Activated naive CD8-positive, alpha-beta T cell treated with anti-CD3 and anti-CD28 coated beads, Interleukin-2, amount 10 ng/mL, durations not matched to agents 7 days and 5 days (primary cell): ENCODE data around the gene MINDY4. TPM values are rescaled to one million over a fixed set of nuclear protein-coding genes. Genes with fewer than 3 reads are reported as not detected.

Source experiments
- ATAC-seq: fragments of 150-1000 bp; cut with Tn5 transposase; one replicate; pipeline ENCODE4 v1.10.0; 2021; ENCODE audit warnings: low read depth, moderate library complexity
- POLR2A ChIA-PET: fragments of 350-600 bp; sonication (Branson Sonifier 250); formaldehyde crosslinking; loops from one replicate; lab custom pipeline; 2021; ENCODE audit warnings: antibody characterized with exemption; lab: Charles Lee
- DNase-seq: peaks from one replicate; pipeline ENCODE4 v3.0.0; 2021
- H3K27ac Mint-ChIP-seq: one replicate; pipeline ENCODE4 v1.8.0; 2022; ENCODE audit warnings: mild to moderate bottlenecking, mixed read lengths
- H3K27me3 Mint-ChIP-seq: one replicate; pipeline ENCODE4 v1.8.0; 2022; ENCODE audit warnings: mild to moderate bottlenecking, moderate library complexity, mixed read lengths
- H3K36me3 Mint-ChIP-seq: one replicate; pipeline ENCODE4 v1.8.0; 2021; ENCODE audit warnings: mild to moderate bottlenecking, mixed read lengths
- H3K4me1 Mint-ChIP-seq: one replicate; pipeline ENCODE4 v1.8.0; 2021; ENCODE audit warnings: mixed read lengths
- H3K4me3 Mint-ChIP-seq: one replicate; pipeline ENCODE4 v1.8.0; 2022; ENCODE audit warnings: mild to moderate bottlenecking, moderate library complexity, mixed read lengths
- H3K9me3 Mint-ChIP-seq: one replicate; pipeline ENCODE4 v1.8.0; 2021; ENCODE audit warnings: mixed read lengths
- total RNA-seq, 2 experiments: library from RNA; stranded (reverse); gene quantifications; one replicate each; pipeline ENCODE4 v1.2.3, GENCODE V29; 2021

Gene MINDY4
- total RNA-seq, 2 experiments from 2014 or later, result 1.1 to 1.6 TPM

DNA sequence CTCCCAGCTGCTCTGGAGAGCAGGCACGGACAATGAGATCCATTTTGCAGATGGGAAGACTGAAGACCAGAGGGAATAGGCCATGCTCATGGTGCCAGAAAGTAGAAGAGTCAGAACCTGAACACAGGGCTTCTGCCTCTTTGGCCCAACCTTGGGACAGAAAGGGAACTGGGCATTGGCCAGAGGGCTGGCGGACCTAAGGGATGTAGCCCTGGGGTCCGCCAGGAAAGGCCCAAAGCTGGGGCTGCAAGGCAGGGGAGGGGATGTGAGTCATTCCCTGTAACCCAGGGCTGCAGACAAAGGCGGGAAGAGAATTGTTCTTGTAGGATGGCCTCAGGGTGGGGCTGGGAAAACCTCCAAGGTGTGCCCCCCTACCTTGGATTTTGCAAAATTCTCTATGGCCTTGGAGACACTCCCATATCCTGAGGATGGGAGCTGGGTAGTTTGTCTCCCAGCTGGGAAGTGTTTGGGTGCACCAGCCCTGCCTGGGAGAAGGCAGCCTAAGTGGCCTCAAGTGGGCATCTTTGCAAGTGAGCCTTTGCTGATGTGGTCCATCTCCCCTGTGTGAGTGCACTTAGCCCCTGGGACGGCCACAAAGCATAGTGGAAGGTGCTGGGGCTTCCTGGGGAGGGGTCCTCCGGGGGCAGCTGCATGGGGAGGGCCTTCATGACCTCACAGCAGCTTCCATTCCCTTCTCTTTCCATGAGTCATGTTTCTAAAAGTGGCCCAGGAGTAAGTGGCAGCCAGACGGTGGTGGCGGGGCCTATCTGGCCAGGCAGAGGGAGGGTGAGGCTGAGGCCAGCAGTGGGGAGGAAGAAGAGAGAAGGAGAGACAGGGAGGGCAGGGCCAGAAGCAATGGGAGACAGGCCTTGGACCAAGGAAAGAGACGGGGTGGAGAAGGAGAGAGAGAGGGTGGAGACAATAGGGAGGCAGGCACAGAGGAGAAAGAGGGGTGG is 149.6 kb downstream of the MINDY4 start:
- H3K4me1 Mint-ChIP-seq, result peaks cover 3% of the 10 kb centered on the region
- no peaks in the 10 kb centered on the region for H3K27me3 Mint-ChIP-seq
- no peak overlapping the region for H3K27ac Mint-ChIP-seq
- DNase-seq (peak; percentile 24), ATAC-seq (no peak)
- POLR2A ChIA-PET, result no interaction called here
- no peaks in the 10 kb centered on the region for H3K9me3 Mint-ChIP-seq
- H3K36me3 Mint-ChIP-seq, result no peaks in the 10 kb centered on the region
- no peak overlapping the region for H3K4me3 Mint-ChIP-seq

DNA sequence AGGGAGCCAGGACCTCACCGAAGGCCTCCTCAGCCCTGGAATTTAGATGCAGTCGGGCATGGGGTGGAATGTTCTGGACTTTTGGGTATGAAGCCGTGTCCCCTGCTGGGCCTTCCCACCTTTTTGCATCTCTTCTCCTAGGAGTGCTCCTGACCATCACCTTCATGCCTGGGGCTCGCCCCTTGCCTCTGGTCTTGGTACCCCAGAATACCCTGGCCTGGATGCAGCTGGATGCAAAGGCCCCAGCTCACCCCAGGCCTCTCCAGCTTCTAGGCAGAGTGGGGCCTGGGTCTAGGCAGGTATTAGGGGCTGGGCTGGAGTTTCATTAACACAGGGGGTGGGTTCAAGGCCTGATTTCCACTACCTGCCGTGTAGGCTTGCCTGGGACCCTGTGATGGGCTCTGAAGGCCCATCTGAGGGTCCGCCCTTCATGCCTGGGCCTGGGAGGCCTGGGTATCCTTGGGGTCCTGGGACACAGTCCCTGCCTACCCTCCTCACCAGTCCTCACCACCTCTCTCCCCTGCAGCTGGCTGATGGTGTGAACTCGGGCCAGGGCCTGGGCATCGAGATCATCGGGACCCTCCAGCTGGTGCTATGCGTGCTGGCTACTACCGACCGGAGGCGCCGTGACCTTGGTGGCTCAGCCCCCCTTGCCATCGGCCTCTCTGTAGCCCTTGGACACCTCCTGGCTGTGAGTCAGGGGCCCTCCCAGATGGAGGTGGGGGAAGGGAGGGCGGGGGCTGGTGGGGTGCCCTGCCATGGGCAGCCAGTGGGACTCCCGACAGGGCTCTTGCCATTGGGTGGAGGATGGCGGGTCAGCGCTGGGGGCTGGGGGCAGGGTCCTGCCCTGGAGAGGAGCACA is 150.6 kb downstream of the MINDY4 start:
- Mint-ChIP-seq H3K4me3 (no peak overlapping the region), H3K9me3 (no peaks in the 10 kb centered on the region), H3K4me1 (peaks cover 3% of the 10 kb centered on the region), H3K36me3 (no peaks in the 10 kb centered on the region), H3K27ac (no peak overlapping the region), H3K27me3 (no peaks in the 10 kb centered on the region)
- POLR2A ChIA-PET, result no interaction called here
- DNase-seq, result peak; percentile 20
- ATAC-seq, result no peak

DNA sequence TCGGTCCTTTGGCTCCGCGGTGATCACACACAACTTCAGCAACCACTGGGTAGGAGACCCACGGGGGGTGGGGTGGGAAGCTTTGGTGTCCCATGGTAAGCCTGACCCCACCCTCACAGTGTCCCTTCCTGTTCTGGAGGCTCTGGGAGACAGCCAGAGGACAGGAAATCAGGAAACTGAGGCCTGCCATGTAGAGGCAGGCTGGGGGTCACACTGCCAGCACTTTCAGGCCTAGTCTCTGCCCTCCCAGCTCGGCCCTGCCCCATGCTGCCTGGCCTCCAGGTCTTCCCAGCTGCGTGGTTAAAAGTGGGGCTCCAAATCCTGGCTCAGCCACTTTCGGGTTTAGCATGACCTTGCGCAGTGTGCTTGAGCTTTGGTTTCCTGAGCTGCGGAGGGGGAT is 151.4 kb downstream of the MINDY4 start:
- Mint-ChIP-seq H3K4me1 (peaks cover 3% of the 10 kb centered on the region), H3K36me3 (no peaks in the 10 kb centered on the region), H3K27me3 (no peaks in the 10 kb centered on the region), H3K9me3 (no peaks in the 10 kb centered on the region), H3K4me3 (no peak overlapping the region), H3K27ac (no peak overlapping the region)
- POLR2A ChIA-PET, result no interaction called here
- ATAC-seq (no peak), DNase-seq (peak; percentile 9)

DNA sequence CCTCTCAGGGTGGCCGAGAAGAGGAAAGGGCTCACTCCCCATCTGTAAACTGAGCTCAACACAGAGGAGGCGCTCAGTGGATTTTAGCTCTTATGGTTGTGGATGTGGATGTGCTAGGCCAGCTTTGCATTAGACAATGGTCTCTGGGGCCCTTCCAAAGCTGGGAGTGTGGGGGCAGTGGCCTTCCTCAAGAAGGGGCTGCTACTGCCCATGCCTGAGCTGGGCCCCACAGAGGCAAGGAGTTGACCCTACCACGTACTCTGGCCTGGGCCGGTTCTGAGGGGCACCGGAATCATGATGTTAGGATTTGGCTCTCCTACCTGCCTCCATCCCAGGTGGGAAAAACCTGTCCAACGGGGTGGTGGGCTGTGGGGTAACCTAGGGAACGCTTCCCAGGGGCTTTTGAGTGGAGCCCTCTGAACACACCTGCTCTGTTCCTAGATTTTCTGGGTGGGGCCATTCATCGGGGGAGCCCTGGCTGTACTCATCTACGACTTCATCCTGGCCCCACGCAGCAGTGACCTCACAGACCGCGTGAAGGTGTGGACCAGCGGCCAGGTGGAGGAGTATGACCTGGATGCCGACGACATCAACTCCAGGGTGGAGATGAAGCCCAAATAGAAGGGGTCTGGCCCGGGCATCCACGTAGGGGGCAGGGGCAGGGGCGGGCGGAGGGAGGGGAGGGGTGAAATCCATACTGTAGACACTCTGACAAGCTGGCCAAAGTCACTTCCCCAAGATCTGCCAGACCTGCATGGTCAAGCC is 152.0 kb downstream of the MINDY4 start:
- H3K9me3 Mint-ChIP-seq, result peaks cover 4% of the 10 kb centered on the region
- H3K36me3 Mint-ChIP-seq, result no peaks in the 10 kb centered on the region
- no peaks in the 10 kb centered on the region for H3K27me3 Mint-ChIP-seq
- no peak overlapping the region for H3K27ac Mint-ChIP-seq
- H3K4me3 Mint-ChIP-seq, result no peak overlapping the region
- ATAC-seq, result no peak
- POLR2A ChIA-PET, result no interaction called here
- DNase-seq, result peak; percentile 24
- peaks cover 3% of the 10 kb centered on the region for H3K4me1 Mint-ChIP-seq

DNA sequence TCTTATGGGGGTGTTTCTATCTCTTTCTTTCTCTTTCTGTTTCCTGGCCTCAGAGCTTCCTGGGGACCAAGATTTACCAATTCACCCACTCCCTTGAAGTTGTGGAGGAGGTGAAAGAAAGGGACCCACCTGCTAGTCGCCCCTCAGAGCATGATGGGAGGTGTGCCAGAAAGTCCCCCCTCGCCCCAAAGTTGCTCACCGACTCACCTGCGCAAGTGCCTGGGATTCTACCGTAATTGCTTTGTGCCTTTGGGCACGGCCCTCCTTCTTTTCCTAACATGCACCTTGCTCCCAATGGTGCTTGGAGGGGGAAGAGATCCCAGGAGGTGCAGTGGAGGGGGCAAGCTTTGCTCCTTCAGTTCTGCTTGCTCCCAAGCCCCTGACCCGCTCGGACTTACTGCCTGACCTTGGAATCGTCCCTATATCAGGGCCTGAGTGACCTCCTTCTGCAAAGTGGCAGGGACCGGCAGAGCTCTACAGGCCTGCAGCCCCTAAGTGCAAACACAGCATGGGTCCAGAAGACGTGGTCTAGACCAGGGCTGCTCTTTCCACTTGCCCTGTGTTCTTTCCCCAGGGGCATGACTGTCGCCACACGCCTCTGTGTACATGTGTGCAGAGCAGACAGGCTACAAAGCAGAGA is 152.7 kb downstream of the MINDY4 start:
- Mint-ChIP-seq H3K27me3 (no peaks in the 10 kb centered on the region), H3K36me3 (no peaks in the 10 kb centered on the region), H3K9me3 (peaks cover 4% of the 10 kb centered on the region), H3K27ac (no peak overlapping the region), H3K4me3 (no peak overlapping the region), H3K4me1 (peaks cover 3% of the 10 kb centered on the region)
- POLR2A ChIA-PET, result no interaction called here
- no peak for ATAC-seq
- DNase-seq, result peak; percentile 10

DNA sequence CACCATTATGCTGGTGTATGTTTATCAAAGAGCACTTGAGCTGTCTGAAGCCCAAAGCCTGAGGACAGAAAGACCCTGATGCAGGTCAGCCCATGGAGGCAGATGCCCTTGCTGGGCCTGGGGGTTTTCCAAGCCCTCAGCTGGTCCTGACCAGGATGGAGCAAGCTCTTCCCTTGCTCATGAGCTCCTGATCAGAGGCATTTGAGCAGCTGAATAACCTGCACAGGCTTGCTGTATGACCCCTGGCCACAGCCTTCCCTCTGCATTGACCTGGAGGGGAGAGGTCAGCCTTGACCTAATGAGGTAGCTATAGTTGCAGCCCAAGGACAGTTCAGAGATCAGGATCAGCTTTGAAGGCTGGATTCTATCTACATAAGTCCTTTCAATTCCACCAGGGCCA is 153.4 kb downstream of the MINDY4 start:
- POLR2A ChIA-PET, result no interaction called here
- ATAC-seq (no peak), DNase-seq (peak; percentile 8)
- peaks cover 2% of the 10 kb centered on the region for H3K27me3 Mint-ChIP-seq
- peaks cover 4% of the 10 kb centered on the region for H3K9me3 Mint-ChIP-seq
- H3K4me1 Mint-ChIP-seq, result peaks cover 3% of the 10 kb centered on the region
- no peak overlapping the region for H3K4me3 Mint-ChIP-seq
- H3K27ac Mint-ChIP-seq, result no peak overlapping the region
- no peaks in the 10 kb centered on the region for H3K36me3 Mint-ChIP-seq

DNA sequence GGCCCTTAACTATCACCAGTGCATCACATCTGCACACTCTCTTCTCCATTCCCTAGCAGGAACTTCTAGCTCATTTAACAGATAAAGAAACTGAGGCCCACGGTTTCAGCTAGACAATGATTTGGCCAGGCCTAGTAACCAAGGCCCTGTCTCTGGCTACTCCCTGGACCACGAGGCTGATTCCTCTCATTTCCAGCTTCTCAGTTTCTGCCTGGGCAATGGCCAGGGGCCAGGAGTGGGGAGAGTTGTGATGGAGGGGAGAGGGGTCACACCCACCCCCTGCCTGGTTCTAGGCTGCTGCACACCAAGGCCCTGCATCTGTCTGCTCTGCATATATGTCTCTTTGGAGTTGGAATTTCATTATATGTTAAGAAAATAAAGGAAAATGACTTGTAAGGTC is 153.9 kb downstream of the MINDY4 start:
- ATAC-seq, result no peak
- no peak for DNase-seq
- peaks cover 3% of the 10 kb centered on the region for H3K4me1 Mint-ChIP-seq
- POLR2A ChIA-PET, result no interaction called here
- peaks cover 2% of the 10 kb centered on the region for H3K27me3 Mint-ChIP-seq
- H3K9me3 Mint-ChIP-seq, result peaks cover 4% of the 10 kb centered on the region
- no peaks in the 10 kb centered on the region for H3K36me3 Mint-ChIP-seq
- no peak overlapping the region for H3K4me3 Mint-ChIP-seq
- no peak overlapping the region for H3K27ac Mint-ChIP-seq

DNA sequence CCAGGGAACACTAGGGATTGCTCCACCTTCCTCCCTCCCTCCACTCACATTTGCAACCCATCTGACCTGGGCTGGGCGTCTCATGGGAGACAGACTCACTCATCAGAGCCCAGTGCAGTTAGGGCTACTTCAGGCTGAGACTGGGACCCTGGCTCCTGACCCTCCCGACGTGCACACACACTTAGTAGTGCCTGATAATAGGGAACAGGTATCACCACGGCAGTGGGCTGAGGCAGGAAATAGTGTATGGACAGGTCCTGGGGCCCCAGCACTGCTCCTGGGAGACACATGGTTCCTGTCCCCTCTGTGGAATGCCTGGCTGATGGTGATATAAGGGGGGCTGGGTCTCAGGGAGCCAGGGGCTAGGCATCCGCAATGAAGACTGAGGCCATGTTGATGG is 154.7 kb downstream of the MINDY4 start:
- POLR2A ChIA-PET, result no interaction called here
- no peak for ATAC-seq
- H3K36me3 Mint-ChIP-seq, result no peaks in the 10 kb centered on the region
- no peak overlapping the region for H3K27ac Mint-ChIP-seq
- H3K4me1 Mint-ChIP-seq, result peaks cover 3% of the 10 kb centered on the region
- no peak overlapping the region for H3K4me3 Mint-ChIP-seq
- H3K27me3 Mint-ChIP-seq, result peaks cover 2% of the 10 kb centered on the region
- DNase-seq, result peak; percentile 4
- peaks cover 4% of the 10 kb centered on the region for H3K9me3 Mint-ChIP-seq

DNA sequence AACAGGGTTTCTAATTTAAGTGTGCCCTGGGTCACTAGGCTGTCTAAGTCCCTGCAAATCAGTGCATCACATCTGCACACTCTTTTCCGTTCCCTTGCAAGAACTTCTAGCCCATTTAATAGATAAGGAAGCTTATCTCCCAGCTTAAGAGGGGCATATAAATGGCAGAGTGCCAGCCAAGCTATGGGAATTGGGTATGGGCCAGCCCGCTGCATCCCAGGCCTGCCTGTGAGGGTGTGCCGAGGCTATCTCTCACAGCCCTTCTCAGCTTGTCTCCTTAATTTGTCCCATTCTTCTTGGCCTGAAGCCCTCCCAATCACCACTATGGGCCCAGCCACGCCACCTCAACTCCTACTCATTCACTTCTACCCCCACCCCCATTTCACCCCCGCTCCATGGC is 155.1 kb downstream of the MINDY4 start:
- POLR2A ChIA-PET, result no interaction called here
- DNase-seq, result no peak

DNA sequence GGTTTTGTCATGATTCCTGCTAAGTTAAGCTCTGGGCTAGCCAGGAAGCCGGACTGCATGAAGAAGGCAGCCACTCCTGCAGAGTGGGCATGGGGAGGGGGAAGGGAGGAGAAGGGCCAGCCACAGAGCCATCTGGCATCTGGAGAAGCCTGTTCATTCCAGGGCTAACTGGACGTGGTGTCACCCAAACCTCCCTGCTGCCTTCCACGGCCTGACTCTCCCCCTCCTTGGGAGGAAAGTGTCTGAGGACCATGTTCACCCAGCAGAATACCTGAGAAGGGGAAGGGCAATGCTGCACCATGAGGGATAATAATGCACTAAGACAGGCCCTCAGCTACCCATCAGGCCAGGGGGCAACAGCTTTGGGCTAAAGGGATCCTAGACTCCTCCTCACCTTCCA is 155.8 kb downstream of the MINDY4 start:
- Mint-ChIP-seq H3K4me3 (no peak overlapping the region), H3K27me3 (peaks cover 2% of the 10 kb centered on the region), H3K4me1 (peaks cover 3% of the 10 kb centered on the region), H3K27ac (no peak overlapping the region), H3K36me3 (no peaks in the 10 kb centered on the region), H3K9me3 (peaks cover 4% of the 10 kb centered on the region)
- ATAC-seq (no peak), DNase-seq (no peak)
- POLR2A ChIA-PET, result no interaction called here

More for the DNA sequence above, 155.1 kb downstream of the MINDY4 start:
- no peak for ATAC-seq
- H3K27ac Mint-ChIP-seq, result no peak overlapping the region
- peaks cover 4% of the 10 kb centered on the region for H3K9me3 Mint-ChIP-seq
- H3K4me3 Mint-ChIP-seq, result no peak overlapping the region
- H3K27me3 Mint-ChIP-seq, result peaks cover 2% of the 10 kb centered on the region
- H3K4me1 Mint-ChIP-seq, result peaks cover 3% of the 10 kb centered on the region
- no peaks in the 10 kb centered on the region for H3K36me3 Mint-ChIP-seq

DNA sequence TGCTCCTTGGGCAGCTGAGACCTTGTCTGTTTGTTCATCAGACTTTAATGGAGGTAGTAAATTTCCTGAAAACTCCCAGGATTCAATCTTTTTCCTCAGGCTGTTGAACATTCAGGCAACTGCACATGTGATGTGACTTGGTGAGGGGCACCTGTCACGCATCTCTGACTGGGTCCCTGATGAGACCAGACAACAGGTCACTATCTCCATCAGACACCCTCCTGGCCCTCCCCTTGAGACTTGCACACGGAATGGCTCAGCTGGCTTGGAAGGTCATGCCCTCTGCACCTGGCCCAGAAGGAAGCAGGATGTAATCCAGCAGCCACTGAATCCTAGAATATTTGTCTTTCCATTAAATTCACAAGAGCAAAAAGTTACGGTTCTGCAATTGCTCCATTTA is 156.3 kb downstream of the MINDY4 start:
- Mint-ChIP-seq H3K27me3 (peaks cover 2% of the 10 kb centered on the region), H3K4me3 (no peak overlapping the region), H3K4me1 (peaks cover 3% of the 10 kb centered on the region), H3K27ac (no peak overlapping the region), H3K36me3 (no peaks in the 10 kb centered on the region), H3K9me3 (peaks cover 4% of the 10 kb centered on the region)
- DNase-seq, result no peak
- ATAC-seq, result no peak
- POLR2A ChIA-PET, result no interaction called here

DNA sequence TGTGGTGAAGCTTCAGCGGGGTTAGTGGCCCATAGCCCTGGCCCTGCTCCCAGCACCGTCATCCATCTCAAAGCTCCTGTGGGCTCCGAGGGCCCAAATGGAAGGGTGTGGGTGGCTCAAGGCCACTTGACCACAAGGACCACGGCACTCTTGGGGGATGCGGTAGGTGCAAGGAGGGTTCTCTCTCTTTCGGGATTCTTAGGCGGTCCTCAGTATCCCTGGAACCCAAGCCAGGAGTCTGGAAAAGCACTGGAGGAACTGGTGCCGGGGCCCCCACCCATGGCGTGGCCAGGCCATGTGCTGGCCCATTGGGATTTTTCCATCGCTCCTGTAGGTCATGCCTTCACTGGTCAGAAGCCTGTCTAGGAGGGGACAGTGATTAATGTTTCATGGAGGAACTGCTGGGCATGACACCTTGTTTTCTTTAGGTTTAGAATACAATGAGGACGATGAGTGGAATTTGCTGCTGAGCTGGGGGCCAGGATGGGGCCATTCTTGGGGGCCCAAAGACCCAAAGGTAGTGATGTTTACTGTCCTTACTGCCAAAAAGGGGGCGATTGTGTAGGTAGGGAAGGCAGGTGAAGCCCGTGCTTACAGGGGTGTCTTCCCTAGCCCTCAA is 157.1 kb downstream of the MINDY4 start:
- ATAC-seq, result no peak
- H3K4me1 Mint-ChIP-seq, result peaks cover 2% of the 10 kb centered on the region
- peak; percentile 11 for DNase-seq
- POLR2A ChIA-PET, result no interaction called here
- H3K4me3 Mint-ChIP-seq, result no peak overlapping the region
- no peak overlapping the region for H3K27ac Mint-ChIP-seq
- H3K27me3 Mint-ChIP-seq, result peaks cover 2% of the 10 kb centered on the region
- peaks cover 4% of the 10 kb centered on the region for H3K9me3 Mint-ChIP-seq
- no peaks in the 10 kb centered on the region for H3K36me3 Mint-ChIP-seq
